Measurements from ENCODE around the gene SERPINA9. TPM values are rescaled to one million over a fixed set of nuclear protein-coding genes. Genes with fewer than 3 reads are reported as not detected.

Gene SERPINA9, protein sequence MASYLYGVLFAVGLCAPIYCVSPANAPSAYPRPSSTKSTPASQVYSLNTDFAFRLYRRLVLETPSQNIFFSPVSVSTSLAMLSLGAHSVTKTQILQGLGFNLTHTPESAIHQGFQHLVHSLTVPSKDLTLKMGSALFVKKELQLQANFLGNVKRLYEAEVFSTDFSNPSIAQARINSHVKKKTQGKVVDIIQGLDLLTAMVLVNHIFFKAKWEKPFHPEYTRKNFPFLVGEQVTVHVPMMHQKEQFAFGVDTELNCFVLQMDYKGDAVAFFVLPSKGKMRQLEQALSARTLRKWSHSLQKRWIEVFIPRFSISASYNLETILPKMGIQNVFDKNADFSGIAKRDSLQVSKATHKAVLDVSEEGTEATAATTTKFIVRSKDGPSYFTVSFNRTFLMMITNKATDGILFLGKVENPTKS
- total RNA-seq, result not detected in 2 replicates

DNA sequence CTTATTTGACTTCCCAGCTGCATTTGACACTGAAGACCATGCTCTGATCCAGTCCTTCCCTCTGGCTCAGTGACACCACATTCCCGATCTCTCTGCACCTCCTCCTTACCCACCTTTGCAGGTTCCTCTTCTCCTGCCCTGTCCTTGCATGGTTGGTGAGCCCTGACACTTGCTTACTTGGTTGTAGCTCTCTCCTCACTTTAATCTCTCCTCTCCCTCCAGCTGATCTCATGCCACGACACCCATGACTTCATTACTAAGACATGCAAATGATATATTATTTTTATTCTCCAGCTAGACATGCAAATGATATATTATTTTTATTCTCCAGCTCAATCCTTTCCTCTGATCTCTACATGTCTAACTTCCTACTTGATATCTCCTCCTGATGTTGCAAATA, at the start of gene SERPINA9:
SERPINA9 (minus strand) TSS at position 175 of the 400 bp plus-strand sequence. CDS start 6,357 bp downstream, outside the sequence.

DNA sequence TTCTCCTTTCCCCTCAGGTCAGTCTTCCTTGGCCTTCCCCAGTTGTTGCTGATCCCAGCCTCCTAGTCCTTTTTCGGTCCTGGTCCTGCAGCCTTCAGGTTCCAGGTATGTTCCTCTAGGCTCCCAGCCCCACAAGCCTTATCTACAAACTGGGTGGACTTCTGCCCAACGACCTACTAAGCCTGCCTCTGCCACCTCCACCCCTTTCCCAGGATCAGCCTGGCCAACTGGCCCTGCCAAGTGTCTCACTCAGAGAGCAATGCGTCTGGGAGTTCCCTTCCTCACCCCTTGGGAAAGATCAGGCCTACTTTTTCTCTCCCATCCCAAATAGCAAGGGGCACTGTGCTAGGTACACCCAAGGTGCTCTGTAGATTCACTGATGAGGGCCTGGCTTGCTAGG, 33.4 kb upstream of the SERPINA9 start, which contains the start of gene SERPINA12:
SERPINA12 (minus strand) TSS at position 114 of the 400 bp plus-strand sequence. CDS start 11,072 bp downstream, outside the sequence.

Other genes starting within 250 kb of the SERPINA9 start
- not detected in 2 replicates for gene SERPINA10, start 182.9 kb downstream of the SERPINA9 start, total RNA-seq
- gene SERPINA6, start 152.9 kb downstream of the SERPINA9 start, total RNA-seq, result not detected in 2 replicates
- not detected in 2 replicates for gene SERPINA2, start 109.5 kb downstream of the SERPINA9 start, total RNA-seq
- gene SERPINA1, start 87.6 kb downstream of the SERPINA9 start, total RNA-seq, result 0.86 and 1.6 TPM in 2 replicates
- not detected in 2 replicates for gene SERPINA11, start 23.4 kb downstream of the SERPINA9 start, total RNA-seq
- gene SERPINA12, start 33.3 kb upstream of the SERPINA9 start, total RNA-seq, result not detected in 2 replicates
- gene SERPINA4, start 85.2 kb upstream of the SERPINA9 start, total RNA-seq, result not detected in 2 replicates
- not detected in 2 replicates for gene SERPINA5, start 105.2 kb upstream of the SERPINA9 start, total RNA-seq
- 1.2 and 1.4 TPM in 2 replicates for gene SERPINA3, start 136.2 kb upstream of the SERPINA9 start, total RNA-seq

Measured in myometrial cell (primary cell).